HG02973 (cell line): ENCODE data around the gene SNPH.
"Not testable (repeated sequence)": the region's sequence is repeated elsewhere in the genome, so short reads cannot be mapped to it uniquely, and the experiment has no call there.

Source experiments
- ATAC-seq: cut with Tn5 transposase; IDR thresholded peaks from one replicate; pipeline ENCODE4 v1.9.1; 2021; ENCODE audit warnings: moderate library complexity; ENCODE audit not compliant: unreplicated experiment

SNPH gene, protein sequence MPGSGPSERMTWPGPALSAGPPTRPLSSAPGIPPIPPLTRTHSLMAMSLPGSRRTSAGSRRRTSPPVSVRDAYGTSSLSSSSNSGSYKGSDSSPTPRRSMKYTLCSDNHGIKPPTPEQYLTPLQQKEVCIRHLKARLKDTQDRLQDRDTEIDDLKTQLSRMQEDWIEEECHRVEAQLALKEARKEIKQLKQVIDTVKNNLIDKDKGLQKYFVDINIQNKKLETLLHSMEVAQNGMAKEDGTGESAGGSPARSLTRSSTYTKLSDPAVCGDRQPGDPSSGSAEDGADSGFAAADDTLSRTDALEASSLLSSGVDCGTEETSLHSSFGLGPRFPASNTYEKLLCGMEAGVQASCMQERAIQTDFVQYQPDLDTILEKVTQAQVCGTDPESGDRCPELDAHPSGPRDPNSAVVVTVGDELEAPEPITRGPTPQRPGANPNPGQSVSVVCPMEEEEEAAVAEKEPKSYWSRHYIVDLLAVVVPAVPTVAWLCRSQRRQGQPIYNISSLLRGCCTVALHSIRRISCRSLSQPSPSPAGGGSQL

DNA sequence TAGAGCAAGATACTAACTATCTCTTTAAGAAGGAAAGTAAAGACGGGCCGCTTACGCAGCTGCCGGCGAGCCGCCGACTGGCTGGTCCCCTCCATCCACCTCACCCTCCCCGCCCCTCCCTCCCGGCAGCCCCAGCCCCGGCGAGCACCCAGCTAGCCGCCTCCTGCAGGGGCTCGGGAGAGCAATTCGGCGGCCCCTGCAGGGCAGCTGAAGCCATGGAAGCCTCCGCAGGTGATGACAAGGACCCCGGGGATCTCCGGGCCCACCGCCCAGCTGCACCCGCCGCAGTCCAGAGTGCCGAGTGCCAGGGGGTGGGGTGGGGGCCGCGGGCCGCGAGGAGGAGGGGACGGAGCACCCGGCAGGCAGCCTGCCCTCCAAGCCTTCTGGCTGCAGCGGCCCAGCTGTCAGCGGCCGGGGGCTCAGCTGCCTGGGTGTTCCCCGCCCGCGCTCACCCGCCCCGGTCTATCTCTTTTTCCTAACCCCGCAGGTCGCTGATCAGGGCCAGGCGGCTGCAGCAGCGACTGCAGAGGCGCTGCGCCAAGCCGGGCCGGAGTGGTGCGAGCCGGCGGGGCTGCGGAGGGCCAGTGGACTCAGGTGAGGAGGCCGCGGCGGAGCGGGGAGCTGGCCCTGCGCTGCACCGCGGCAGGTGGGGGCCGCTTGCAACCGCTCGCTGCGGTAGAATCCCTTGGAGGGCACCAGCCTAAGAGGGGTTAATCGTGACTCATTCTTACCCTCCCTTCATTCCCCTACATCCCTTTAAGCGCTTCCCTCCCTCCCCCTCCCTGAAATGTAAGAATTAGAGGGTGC, at the start of gene SNPH:
SNPH (plus strand) TSS at position 128 of the 807 bp plus-strand sequence. CDS start 29,946 bp downstream, outside the sequence.
- ATAC-seq = peak; percentile 58

DNA sequence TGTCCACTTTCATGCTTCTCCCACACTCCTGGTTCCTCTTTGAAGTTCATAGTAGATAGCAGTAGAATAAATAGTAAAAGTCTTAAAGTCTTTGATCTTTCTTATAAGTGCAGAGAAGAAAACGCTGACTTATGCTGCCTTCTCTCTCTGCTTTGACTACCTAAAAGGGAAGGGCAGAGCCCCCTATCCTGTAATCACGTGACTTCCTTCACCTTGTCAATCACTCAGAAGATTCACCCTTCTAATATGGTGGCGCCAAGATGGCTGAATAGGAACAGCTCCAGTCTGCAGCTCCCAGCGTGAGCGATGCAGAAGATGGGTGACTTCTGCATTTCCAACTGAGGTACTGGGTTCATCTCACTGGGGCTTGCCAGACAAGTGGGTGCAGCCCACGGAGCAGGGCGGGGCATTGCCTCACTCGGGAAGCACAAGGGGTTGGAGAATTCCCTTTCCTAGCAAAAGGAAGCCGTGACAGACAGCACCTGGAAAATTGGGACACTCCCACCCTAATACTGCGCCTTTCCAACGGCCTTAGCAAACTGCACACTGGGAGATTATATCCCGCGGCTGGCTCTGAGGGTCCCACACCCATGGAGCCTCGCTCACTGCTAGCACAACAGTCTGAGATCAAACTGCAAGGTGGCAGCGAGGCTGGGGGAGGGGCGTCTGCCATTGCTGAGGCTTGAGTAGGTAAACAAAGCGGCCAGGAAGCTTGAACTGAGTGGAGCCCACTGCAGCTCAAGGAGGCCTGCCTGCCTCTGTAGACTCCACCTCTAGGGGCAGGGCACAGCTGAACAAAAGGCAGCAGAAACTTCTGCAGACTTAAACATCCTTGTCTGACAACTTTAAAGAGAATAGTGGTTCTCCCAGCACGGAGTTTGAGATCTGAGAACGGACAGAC, 49.3 kb upstream of the SNPH start:
- not testable (repeated sequence) for ATAC-seq

DNA sequence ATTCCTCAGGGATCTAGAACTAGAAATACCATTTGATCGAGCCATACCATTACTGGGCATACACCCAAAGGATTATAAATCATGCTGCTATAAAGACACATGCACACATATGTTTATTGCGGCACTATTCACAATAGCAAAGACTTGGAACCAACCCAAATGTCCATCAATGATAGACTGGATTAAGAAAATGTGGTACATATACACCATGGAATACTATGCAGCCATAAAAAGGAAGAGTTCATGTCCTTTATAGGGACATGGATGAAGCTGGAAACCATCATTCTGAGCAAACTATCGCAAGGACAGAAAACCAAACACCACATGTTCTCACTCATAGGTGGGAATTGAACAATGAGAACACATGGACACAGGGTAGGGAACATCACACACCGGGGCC, 43.3 kb upstream of the SNPH start:
- not testable (repeated sequence) for ATAC-seq

DNA sequence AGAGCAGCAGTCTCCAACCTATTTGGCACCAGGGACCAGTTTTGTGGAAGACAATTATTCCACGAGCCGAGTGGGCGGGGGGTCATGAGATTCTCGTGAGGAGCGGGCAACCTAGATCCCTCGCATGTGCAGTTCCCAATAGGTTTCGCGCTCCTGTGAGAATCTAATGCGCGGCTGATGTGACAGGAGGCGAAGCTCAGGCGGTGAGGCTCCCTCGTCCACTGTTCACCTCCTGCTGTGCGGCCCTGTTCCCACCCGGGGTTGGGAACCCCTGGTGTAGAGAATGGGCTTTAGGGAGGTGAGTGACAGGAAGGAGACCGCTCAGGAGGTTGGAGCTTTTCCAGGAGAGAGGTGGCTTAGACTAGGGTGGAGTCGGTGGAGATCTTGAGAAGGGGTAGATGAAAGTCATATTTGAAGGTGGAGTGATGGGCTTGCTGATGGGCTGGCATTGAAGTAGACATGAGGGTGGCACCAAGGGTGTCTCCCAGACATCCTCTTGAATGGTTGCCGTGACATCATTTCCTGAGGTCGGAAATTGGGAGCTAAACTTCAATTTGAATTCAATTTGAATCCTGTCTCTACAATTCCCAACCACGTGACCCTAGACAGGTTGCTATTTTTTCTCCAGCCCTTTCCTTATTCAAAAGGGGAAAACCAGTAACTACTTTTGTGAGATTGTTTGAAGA, 41.7 kb upstream of the SNPH start:
- no peak for ATAC-seq

DNA sequence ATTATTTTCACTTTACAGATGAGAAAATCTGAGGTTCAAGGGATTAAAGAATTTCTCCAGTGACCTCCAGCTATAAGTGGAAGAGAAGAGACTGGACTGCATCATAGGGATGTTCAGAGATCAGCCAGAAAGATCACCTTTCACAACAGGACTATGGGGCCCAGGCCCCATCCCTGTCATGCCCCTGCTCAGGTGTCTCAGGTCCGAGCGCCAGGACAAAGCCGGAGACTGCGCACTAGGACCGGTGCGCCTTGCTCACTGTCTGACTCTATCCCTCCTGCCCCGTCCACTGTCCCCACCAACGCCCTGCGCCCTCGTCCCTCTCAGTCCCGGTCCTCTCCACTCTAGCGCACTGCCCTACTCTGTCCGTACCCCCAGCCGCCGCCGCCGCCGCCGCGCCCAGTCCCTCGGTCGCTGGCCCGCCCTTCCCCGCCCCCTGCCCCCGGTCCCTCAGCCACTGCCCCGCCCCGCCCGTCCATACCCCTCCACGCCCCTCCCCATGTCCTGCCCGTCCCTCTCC, 40.8 kb upstream of the SNPH start:
- ATAC-seq = no peak

DNA sequence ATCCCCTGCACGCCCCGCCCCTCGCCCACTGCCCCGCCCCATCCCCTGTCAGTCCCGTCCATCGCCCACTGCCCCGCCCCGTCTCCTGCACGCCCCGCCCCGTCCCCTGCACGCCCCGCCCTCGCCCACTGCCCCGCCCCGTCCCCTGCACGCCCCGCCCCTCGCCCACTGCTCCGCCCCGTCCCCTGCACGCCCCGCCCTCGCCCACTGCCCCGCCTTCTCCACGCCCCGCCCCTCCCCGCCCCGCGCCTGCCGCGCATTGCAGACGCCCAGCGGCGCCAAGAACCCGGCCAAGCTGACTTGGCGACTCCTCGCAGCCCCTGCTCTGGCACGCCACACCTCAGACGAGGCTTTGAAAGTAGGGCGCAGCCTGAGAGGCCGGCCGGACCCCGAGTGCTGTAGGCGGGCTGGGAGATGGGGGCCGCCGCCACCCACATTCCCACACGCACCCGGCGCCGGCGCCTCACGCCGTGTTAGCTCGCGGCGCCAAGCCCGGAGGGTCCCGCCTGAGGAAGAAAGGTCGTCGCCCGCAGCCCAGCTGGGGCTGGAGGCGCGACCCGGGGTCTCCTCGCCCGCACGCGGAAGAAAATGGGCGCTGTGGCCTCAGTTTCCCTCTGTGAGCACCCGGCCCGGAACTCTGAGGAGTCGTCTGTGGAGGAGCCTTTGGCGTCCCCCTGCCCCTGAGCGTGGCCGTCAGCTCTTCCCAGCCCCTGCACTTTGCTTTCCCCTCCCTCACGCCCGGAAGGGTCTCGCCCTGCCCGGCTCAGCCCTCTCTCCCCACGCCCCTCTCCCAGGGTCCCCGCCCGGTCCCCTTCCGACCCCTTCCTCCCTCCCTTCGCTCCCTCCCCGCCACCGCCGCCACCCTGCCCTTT, 40.1 kb upstream of the SNPH start, which contains the start of gene RAD21L1:
RAD21L1 (plus strand) TSS at position 262 of the 872 bp plus-strand sequence. CDS start 2,410 bp downstream, outside the sequence.
- peak; percentile 59 for ATAC-seq

DNA sequence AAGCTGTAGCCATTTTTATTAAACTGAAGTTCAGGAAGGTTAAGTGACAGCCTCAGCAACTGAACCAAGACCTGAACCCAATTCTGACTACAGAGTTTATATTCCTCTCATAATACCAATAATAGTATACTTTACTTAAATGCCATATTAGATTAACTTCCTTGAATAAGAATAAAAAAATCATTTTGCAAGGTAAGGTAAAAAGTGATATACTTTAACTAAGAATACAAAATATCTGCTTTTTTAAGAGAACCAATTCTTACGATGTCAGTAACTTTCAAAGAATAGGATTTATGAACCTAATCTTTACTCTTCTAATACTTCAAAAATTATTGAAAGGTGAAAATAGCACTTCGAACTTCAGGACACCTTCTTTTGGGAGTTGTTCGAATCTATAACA, 36.6 kb upstream of the SNPH start:
- no peak for ATAC-seq

DNA sequence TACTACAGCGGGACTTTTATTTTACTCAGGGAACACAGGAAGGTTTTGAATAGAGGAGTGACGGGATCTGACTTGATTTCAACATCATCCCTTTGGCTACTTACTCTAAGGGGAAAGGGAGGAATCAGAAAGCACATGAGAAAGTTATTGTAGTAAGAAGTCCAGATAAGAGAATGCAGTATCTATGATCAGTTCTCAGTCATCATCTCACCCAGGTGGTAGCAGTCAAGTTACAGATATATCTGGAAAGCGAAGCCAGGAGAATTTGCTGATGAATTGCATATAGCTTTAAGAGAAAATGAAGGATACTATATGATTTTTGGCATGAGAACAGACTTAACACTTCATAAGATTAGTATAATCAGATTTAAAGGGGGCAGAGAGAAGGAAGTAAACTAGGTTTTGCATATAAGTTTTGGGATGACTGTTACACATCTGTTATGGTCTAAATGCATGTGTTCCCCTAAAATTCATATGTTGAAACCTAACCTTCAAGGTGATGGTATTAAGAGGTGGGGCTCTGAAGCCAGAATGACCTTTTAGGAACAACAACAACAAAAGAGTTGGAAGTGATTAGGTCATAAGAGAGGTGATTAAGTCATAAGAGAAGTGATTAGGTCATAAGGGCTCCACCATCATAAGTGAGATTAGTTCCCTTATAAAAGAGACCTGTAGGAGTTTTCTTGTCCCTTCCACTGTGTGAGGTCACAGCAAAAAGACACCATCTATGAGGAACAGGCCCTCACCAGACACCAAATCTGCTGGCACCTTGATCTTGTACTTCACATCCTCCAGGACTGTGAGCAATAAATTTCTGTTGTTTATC, 33.6 kb upstream of the SNPH start:
- ATAC-seq = no peak

DNA sequence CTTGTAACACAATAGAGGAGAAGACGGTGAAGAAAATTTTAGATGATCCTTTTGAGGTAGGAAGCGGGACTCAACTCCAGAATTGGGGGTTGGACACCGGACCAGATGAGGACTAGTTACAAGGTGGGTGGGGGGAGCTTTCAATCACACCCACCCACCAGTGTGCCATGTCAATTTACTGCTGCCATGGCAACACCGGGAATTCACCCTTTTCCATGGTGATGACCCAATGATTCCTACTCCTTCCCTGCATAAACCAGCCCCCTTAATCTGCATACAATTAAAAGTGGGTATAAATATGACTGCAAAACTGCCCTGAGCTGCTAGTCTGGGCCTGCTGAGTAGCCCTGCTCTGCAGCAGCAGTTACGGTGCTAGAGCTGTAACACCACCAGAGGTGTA, 25.5 kb upstream of the SNPH start:
- no peak for ATAC-seq

DNA sequence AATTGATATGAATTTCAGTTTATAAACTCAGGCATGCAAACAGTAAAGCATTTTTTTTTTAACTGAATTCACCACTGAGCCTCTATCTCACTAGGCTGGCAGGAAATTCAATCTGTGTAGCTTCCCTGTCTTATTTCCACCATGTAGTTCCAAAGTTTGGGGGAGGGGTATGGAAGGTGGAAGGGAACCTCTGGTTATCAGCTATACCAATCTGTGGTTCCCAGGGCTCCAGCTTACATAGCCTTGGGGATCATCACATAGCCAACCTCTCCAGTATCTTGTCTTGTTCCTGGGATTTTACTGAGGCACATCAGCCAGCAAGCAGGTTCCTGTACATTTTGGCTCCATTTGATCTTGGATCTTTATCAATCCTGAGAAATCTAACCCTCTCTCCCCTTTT, 24.6 kb upstream of the SNPH start:
- no peak for ATAC-seq

DNA sequence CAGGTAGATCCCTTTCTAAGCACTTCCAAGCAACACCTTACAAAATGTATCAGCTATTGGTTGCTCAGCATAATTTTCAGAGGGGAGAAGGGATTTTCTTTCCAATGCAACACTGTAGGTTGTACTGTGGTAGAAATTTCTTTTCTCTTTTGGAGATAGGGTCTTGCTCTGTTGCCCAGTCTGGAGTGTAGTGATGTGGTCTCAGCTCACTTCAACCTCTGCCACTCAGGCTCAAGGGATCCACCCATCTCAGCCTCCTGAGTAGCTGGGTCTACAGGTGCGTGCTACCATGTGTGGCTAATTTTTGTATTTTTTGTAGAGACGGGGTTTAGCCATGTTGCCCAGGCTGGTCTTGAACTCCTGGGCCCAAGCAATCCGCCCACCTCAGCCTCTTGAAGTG, 24.0 kb upstream of the SNPH start:
- no peak for ATAC-seq

DNA sequence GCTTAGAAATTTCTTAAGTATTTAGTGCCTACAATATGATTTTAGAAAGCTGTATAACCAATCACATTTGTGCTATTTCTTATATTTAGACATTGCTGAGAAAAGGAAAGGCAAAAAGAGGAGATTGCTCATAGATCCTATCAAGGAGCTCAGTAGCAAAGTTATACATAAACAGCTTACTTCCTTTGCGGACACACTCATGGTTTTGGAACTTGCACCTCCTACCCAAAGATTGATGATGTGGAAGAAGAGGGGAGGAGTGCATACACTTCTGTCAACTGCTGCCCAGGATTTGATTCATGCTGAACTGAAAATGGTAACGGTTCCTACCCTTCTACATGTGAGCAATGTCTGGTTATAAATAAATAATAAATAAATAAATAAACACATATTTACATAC, 23.6 kb upstream of the SNPH start:
- ATAC-seq = no peak

DNA sequence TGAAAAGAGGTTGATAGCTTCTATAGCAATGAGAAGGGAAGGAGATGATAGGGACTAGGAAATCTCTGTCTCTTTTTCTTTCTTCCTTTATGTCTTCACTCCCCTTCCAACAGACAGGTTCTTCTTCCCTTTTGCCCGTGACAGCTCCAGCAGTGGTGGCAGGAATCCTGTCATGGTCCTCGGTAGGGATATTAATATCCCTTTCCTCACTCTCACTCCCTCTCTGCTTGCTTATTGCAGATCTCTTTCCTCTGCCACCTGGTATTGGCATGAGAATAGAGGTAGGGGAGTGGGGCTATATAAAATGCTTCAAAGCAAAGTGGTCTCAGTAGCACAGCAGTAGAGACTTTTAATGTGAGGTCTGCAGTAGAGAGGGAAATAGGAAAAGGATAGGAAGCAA, 20.5 kb upstream of the SNPH start:
- no peak for ATAC-seq

DNA sequence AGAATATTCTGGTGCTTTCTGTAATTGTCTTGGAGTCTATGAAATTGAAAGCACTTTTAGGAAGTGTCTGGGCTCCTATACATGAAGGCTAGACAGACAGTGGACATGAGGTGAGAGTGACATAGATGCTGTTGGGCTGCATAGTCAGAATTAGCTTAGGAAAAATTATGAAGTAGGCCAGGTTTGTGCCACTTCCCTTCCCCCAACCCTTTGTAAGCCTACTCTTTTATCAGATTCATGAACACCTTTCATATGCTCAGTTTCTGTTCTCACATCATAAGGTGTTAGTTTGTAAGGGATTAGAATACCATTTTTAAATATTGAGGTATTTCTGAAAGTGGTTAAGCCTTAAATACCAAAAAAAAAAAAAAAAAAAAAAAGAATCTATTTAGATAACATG, 18.4 kb upstream of the SNPH start:
- ATAC-seq = no peak

DNA sequence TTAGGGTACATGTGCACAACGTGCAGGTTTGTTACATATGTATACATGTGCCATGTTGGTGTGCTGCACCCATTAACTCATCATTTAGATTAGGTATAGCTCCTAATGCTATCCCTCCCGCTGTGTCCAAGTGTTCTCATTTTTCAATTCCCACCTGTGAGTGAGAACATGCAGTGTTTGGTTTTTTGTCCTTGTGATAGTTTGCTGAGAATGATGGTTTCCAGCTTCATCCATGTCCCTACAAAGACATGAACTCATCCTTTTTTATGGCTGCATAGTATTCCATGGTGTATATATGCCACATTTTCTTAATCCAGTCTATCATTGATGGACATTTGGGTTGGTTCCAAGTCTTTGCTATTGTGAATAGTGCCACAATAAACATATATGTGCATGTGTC, 15.8 kb upstream of the SNPH start:
- not testable (repeated sequence) for ATAC-seq

DNA sequence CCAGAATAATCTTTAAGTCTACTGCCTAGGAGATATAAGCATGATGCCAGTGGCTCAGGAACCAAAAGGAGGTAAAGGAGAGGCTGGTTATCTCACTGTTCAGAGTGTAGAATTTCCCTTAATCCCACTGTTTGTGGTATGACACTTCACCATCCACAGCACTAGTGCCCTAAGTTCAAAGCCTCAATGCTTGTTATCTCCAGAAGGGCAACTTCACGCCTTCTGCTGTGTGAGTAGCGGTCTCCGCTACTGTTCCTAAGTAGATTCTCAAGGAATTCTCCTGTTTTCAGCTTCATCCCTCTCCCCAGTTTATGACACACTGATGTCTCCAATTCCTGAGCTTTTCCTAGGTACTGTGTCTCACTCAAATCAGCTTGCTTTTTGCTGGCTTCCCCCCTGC, 13.7 kb upstream of the SNPH start:
- ATAC-seq = no peak

DNA sequence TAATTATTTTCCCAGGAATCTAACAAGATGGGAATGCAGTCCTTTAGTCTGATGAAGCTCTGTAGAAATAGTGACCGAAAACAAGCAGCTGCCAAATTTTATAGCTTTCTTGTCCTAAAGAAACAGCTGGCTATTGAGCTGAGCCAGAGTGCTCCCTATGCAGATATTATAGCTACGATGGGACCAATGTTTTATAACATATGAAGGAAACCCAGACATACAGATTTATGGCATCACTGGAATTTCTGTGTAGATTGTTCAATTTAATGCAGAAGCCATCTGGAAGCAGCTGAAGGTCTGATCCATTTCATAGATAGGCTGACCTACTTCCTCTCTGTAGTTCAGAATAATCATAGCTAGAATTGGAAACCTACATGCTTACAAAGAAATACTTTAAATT, 11.8 kb upstream of the SNPH start:
- no peak for ATAC-seq

DNA sequence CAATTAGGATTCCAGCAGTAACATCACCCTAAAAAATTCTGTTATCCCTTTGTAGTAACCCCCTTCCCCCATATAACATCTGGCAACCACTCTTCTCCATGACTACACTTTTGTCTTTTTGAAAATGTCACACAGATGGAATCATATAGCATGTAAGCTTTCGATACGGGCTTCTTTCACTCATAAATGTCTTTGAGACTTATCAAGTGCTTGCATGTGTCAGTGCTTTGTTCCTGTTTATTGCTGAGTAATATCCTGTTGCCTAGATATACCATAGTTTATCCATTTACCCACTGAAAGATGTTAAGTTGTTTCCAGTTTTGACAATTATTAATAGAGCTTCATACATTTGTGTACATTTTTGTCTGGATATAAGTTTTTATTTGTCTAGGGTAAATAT, 10.4 kb upstream of the SNPH start:
- no peak for ATAC-seq
